ENCODE measurements around the gene SLC27A5.

DNA sequence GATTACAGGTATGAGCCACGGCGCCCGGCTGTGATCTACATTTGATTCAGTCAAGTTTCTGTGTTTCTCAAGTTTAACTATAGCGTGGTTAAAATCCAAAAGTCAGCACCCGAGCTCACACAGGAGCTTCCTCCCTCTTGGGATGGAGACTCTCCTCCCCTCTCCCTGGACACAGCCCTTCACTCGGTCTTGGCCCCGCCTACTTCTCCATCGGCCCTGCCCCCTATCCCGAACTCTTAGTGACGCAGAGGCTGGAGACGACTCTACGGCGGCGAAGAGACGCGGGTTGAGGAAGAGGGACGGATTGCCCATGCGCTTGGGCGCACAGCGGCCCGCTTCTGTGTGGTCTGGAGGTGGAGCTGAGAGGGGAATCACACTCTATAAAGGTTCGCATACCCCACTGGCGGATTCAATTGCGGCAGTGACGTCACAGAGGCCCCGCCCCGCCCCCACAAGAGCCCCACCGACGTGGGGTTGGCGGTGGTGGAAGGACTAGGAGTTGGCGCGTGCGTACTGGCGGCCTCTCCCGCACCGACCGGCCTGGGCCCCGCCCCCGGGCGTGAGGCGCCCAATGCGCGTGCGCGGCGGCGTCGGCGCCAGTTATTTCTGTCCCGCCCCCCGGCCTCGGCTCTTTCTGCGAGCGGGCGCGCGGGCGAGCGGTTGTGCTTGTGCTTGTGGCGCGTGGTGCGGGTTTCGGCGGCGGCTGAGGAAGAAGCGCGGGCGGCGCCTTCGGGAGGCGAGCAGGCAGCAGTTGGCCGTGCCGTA is 32.2 kb upstream of the SLC27A5 start, which contains the start of gene TRIM28:
- TF ChIP-seq YY1 (IDR thresholded peaks at IDR 0.05; ENCODE audit: insufficient read depth, insufficient read length) = no peak
- no peak for TF ChIP-seq ZNF274 (IDR thresholded peaks at IDR 0.05; ENCODE audit: low read depth, low read length)

Data from NT2/D1 (cell line).